Middle frontal gyrus (tissue), 1 donor: Measurements from ENCODE around the gene SPRR2A.
"Not testable (repeated sequence)": the region's sequence is repeated elsewhere in the genome, so short reads cannot be mapped to it uniquely, and the experiment has no call there.

Experiments
- DNase-seq: peaks from one replicate; pipeline ENCODE4 v3.0.0-alpha.2; 2015; ENCODE audit warnings: low spot score; ENCODE audit errors: extremely low spot score

Gene SPRR2A

DNA sequence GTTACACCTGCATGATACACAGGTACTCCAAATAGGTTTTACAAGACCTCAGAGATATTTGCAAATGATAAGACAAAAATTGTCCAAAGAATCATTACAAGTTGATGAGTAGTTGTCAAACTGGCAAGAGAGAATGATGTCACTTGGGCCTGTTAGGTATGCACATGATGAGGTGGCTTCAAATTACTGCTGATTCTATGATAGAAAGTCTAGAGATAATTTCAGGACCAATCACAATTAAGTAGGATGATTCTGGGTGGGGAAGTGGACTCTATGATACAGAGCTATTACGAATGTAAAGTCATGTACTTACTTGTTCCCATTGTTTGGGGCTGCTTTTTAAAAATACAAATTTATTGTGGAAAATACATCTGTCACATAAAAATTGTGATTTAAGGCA, 31.5 kb downstream of the SPRR2A start:
- no peak for DNase-seq

DNA sequence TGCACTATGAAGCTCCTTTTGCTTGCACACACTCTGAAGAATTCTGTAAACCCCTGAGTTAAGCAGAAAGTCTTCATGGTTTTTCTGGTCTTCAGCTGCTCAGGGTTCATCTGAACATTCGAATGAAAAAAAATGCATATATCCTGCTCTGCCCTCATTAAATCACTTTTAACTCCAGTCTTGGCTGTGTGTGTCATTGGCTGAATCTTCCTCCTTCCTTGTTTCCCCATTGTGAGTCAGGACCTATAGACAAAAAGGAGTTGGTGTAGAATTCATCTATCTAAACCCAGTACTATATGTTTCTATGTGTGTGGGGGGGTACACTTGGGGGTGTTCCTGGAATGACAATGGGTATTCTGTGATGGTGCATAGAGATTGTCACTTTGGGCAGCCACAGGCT, 32.9 kb downstream of the SPRR2A start:
- no peak for DNase-seq

DNA sequence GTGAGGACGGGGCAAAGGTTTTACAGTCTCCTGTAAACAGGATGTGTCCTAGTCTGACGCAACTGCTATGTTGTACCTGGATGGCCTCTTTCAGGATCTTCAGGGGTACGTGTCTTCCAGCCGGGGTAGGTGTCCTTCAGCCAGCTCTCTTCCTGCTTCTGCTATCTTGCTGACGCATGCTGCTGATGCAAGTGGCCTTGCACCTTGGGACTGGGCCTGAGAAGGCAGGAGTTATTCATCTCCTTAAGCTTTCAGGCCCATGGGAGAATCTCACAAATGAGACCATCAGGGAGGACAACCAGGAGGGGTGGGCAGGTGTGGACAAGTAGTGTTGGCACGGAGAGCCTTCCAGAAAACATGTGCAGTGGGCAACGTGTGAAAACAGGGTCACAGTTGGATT, 34.2 kb downstream of the SPRR2A start:
- no peak for DNase-seq

DNA sequence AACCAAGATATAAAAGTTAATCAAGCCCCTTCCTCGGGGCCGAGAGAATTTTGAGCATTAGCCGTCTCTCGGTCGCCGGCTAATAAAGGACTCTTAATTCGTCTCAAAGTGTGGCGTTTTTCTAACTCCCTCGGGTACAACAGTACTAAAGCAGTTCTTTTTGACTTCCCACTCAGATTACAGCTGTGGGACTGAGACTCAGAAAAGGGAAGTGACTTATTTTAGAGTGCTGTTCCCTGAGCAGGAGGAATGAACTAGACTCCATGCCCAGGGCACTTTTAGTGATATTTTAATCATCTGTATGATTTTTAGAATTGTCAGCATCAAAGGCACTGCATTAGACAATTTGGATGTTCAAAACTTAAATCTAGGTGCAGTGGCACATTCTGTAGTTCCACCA, 35.0 kb downstream of the SPRR2A start:
- DNase-seq: not testable (repeated sequence)

DNA sequence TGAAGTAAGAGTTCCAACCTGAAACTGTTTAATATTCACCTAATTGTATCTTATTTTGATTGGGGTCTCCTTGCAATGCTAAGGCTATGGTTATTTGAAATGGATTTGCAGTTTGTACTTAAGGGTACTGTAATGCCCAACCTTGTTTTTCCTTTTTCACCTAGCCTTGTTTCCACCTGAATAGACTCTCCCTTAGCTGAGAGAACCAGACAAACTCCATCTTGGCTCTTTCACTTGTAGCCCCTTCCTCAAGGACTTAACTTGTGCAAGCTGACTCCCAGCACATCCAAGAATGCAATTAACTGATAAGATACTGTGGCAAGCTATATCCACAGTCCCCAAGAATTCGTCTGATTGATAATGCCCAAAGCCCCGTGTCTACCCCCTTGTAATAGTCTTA, 35.5 kb downstream of the SPRR2A start:
- not testable (repeated sequence) for DNase-seq

DNA sequence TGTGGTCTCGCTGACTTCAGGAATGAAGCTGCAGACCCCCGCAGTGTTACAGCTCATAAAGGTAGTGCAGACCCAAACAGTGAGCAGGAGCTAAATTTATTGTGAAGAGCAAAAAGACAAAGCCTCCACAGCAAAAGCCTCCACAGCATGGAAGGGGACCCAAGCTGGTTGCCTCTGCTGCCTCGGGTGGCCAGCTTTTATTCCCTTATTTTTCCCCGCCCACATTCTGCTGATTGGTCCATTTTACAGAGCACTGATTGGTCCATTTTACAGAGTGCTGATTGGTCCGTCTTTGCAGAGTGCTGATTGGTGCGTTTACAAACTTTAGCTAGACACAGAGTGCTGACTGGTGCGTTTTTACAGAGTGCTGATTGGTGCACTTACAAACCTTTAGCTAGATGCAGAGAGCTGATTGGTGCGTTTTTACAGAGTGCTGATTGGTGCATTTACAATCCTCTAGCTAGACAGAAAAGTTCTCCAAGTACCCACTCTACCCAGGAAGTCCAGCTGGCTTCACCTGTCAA, 46.0 kb downstream of the SPRR2A start:
- not testable (repeated sequence) for DNase-seq
